ENCODE results near the gene MPEG1. TPM values are rescaled to one million over a fixed set of nuclear protein-coding genes. Genes with fewer than 3 reads are reported as not detected.
A peak's percentile ranks its signal among the peaks of the same experiment; 100 is the strongest.

Gene MPEG1
- total and polyA plus RNA-seq, 3 experiments from 2014 or later: 1.2 to 1.5 TPM; not detected in 1

DNA sequence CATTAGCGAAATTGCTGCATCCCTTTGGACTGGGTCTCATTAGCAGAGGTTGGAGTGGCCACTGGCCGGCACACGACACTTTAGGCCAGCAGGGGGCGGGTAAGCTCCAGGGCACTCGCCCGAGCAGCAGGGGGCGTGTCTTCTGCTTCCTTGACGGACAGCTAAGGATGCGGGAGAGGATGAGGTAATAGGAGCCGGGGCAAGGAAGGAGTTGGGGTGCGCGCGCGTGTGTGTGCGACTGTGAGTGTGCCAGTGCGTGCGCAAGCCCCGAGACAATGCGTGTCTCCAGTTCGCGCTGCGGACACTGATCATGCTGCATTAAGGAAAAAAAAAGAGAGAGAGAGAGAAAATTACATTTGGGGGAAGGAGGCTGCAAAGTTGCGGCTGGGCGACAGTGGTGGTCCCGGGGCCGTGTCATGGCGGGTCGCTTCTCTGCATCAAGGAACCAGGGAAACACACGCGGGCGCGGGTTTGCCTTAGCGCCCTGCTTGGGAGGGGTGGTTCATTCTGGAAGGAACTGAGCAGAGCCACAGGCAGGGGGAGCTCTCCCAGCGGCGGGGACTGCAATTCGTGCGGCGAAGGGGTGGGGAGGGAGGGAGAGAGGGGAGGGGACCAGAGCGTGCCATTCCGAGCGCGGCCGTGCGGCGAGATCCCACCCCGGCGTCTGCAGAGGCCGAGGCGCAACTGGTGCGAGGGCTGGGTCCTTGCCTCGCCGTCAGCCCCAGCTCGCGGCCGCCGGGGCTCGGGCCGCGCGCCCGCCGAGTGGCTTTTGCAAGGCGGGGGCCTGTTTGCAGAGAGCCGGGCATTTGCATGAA lies 41.0 kb downstream of the MPEG1 start, which contains the start of gene DTX4:
DTX4 (plus strand) TSS at position 625 of the 815 bp plus-strand sequence. CDS start 464 bp downstream, outside the sequence.
- DNase-seq: peak; percentile 81 to 91 (median 86)
- Histone ChIP-seq H3K27ac (ENCODE audit: low read depth, low read length) (peak within 1 kb of the TSS; percentile 49), H3K9me3 (ENCODE audit: low read length) (no peaks in the 10 kb centered on the region), H3K4me1 (ENCODE audit: insufficient read depth, low read length) (peaks cover 9% of the 10 kb centered on the region), H3K27me3 (ENCODE audit: insufficient read depth, low read length, poor library complexity, severe bottlenecking) (peaks cover 9% of the 10 kb centered on the region), H3K4me3 (ENCODE audit: low read length) (peak within 1 kb of the TSS; percentile 80), H3K36me3 (ENCODE audit: insufficient read depth, low read length) (no peaks in the 10 kb centered on the region)
- H3K4me3 Mint-ChIP-seq: peak within 1 kb of the TSS; percentile 82 to 92 (median 91)
- peaks cover 3 to 7% of the 10 kb centered on the region in 2 donors for H3K27me3 Mint-ChIP-seq
- peaks cover 0 to 2% (median 0%) of the 10 kb centered on the region in 3 donors for H3K36me3 Mint-ChIP-seq
- POLR2A ChIA-PET: interaction anchor here (1.0 to 1.4 kb wide), 3 partner anchors 15 to 498 kb away, joined by 3 read pairs; partner anchors contain the start of gene FAM111A
- peaks cover 7 to 10% (median 8%) of the 10 kb centered on the region in 3 donors for H3K4me1 Mint-ChIP-seq
- CTCF ChIA-PET: interaction anchor here (0.9 to 7.0 kb wide), 35 partner anchors 9 to 1513 kb away, joined by 3 to 92 read pairs (median 5); no protein-coding TSS in a partner anchor
- no peaks in the 10 kb centered on the region for H3K9me3 Mint-ChIP-seq
- H3K27ac Mint-ChIP-seq: peak within 1 kb of the TSS in 6 of 8 donors; percentile 21 to 73 (median 51)

DNA sequence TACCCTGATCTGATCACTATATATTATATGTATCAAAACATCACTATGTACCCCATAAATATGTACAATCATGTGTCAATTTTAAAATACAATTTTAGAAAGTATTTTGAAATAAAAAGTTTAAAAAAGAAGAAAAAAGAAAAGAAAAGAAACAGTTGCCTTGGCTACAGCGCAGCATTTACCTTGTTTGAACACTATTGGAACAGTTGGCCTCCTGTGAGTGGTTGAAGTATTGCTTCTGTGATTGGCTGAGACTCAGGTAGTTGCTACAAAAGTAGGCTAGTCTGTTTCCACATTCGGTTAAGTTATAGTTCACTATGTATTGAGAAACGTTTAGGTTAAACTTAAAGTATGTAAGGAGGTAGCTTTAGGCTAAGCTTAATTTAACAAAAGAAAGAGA lies 48.7 kb downstream of the MPEG1 start:
- H3K27ac Mint-ChIP-seq: no peak overlapping the region
- H3K4me3 Mint-ChIP-seq: no peak overlapping the region

More for the DNA sequence above, 48.7 kb downstream of the MPEG1 start:
- H3K36me3 Mint-ChIP-seq: no peaks in the 10 kb centered on the region
- no peak for DNase-seq
- H3K4me1 Mint-ChIP-seq: no peaks in the 10 kb centered on the region
- H3K9me3 Mint-ChIP-seq: no peaks in the 10 kb centered on the region
- Histone ChIP-seq H3K4me3 (ENCODE audit: low read length) (no peak overlapping the region), H3K27me3 (ENCODE audit: insufficient read depth, low read length, poor library complexity, severe bottlenecking) (peaks cover 3% of the 10 kb centered on the region), H3K36me3 (ENCODE audit: insufficient read depth, low read length) (no peaks in the 10 kb centered on the region), H3K27ac (ENCODE audit: low read depth, low read length) (no peak overlapping the region), H3K4me1 (ENCODE audit: insufficient read depth, low read length) (no peaks in the 10 kb centered on the region), H3K9me3 (ENCODE audit: low read length) (no peaks in the 10 kb centered on the region)
- ChIA-PET CTCF (interaction anchor here (0.9 to 1.1 kb wide), 2 partner anchors 23 to 24 kb away, joined by 3 read pairs; no protein-coding TSS in a partner anchor), POLR2A (no interaction called here)
- H3K27me3 Mint-ChIP-seq: peaks cover 4 to 38% of the 10 kb centered on the region in 2 donors

Other genes starting within 250 kb of the MPEG1 start
- not detected for gene GLYATL1B, start 126.6 kb downstream of the MPEG1 start, total RNA-seq
- gene GLYATL1B, start 126.6 kb downstream of the MPEG1 start, polyA plus RNA-seq: not detected
- gene FAM111B, start 105.7 kb downstream of the MPEG1 start, total RNA-seq: 10 to 100 TPM; 40.9 to 46.5 TPM
- gene FAM111B, start 105.7 kb downstream of the MPEG1 start, polyA plus RNA-seq: 0.12 TPM
- 10 to 100 TPM; 71.1 to 73.5 TPM for gene FAM111A, start 70.1 kb downstream of the MPEG1 start, total RNA-seq
- gene FAM111A, start 70.1 kb downstream of the MPEG1 start, polyA plus RNA-seq: 31.7 TPM
- under 1 TPM; 0.24 to 0.38 TPM for gene DTX4, start 40.8 kb downstream of the MPEG1 start, total RNA-seq
- gene DTX4, start 40.8 kb downstream of the MPEG1 start, polyA plus RNA-seq: 0.98 TPM
- gene OR5AN1, start 146.0 kb upstream of the MPEG1 start, total RNA-seq: not detected
- gene OR5AN1, start 146.0 kb upstream of the MPEG1 start, polyA plus RNA-seq: not detected
- not detected for gene OR5A2, start 213.5 kb upstream of the MPEG1 start, total RNA-seq
- not detected for gene OR5A2, start 213.5 kb upstream of the MPEG1 start, polyA plus RNA-seq
- not detected for gene OR5A1, start 223.5 kb upstream of the MPEG1 start, total RNA-seq
- gene OR5A1, start 223.5 kb upstream of the MPEG1 start, polyA plus RNA-seq: not detected
- gene OR4D6, start 244.0 kb upstream of the MPEG1 start, total RNA-seq: not detected
- gene OR4D6, start 244.0 kb upstream of the MPEG1 start, polyA plus RNA-seq: not detected

All from CD8-positive, alpha-beta memory T cell (primary cell).